Panc1 (cell line): Measurements from ENCODE around the gene PDZK1IP1.
A peak's percentile ranks its signal among the peaks of the same experiment; 100 is the strongest.

Experiments
- CTCF ChIP-seq: fragments of 450-650 bp; IDR thresholded peaks from 2 replicates; pipeline ENCODE4 v1.5.1; 2017; ENCODE audit warnings: mild to moderate bottlenecking
- POLR2AphosphoS5 ChIP-seq: IDR thresholded peaks from 2 replicates; pipeline ENCODE4 v1.6.1; 2012; ENCODE audit warnings: mild to moderate bottlenecking, low read depth, low read length, moderate library complexity
- REST ChIP-seq, 2 experiments: IDR thresholded peaks; 2 replicates each; pipeline ENCODE4 v1.6.1; 2011 to 2012; ENCODE audit warnings: low read depth in 2 of 2, control low read depth in 1 of 2, low read length in 1 of 2, mild to moderate bottlenecking in 1 of 2, moderate library complexity in 1 of 2; ENCODE audit not compliant: insufficient read depth in 1 of 2
- SIN3A ChIP-seq: IDR thresholded peaks from 2 replicates; pipeline ENCODE4 v1.6.1; 2012; ENCODE audit warnings: low read depth, mild to moderate bottlenecking, low read length, moderate library complexity, borderline replicate concordance; ENCODE audit not compliant: insufficient read depth
- TCF7L2 ChIP-seq: IDR thresholded peaks from 2 replicates; pipeline ENCODE4 v1.6.1; 2011; ENCODE audit warnings: mild to moderate bottlenecking, low read depth, low read length, inconsistent platforms

- TF ChIP-seq CTCF (peak; percentile 93), POLR2AphosphoS5 (0 out of 2 replicates have a peak, but pooled peaks have one; percentile 26), SIN3A (no peak), REST (IDR thresholded peaks at IDR 0.05; ENCODE audit: insufficient read depth in 1 of 2, low read depth in 2 of 2, low read length in 1 of 2) (peak in 1 of 2 experiments; percentile 63; a peak in 1 of 4 replicates), TCF7L2 (no peak)
Observed at GRCh38 chr1:47179017-47179987, 10.5 kb downstream of the PDZK1IP1 start.
